Right atrium auricular region (tissue), 2 donors: ENCODE results near the gene PCDHA3. TPM values are rescaled to one million over a fixed set of nuclear protein-coding genes. Genes with fewer than 3 reads are reported as not detected.
A peak's percentile ranks its signal among the peaks of the same experiment; 100 is the strongest.
"Not testable (repeated sequence)": the region's sequence is repeated elsewhere in the genome, so short reads cannot be mapped to it uniquely, and the experiment has no call there.

Experiments used
- DNase-seq: peaks from one replicate; pipeline ENCODE4 v3.0.0-alpha.2; 2019; ENCODE audit warnings: low spot score
- H3K27ac ChIP-seq, 2 donors: fragments of 200-600 bp; sonication (generic); 1 replicate in 1 of 2; 2 replicates in 1 of 2; pipeline ENCODE4 v1.5.1; 2016 to 2019
- H3K27me3 ChIP-seq, 2 donors: fragments of 200-600 bp; sonication (generic); one replicate each; pipeline versions ENCODE4 v1.5.1 to v1.6.0; 2017 to 2019
- H3K36me3 ChIP-seq: fragments of 200-600 bp; sonication (generic); one replicate; pipeline ENCODE4 v1.5.1; 2016
- H3K4me1 ChIP-seq, 2 donors: fragments of 200-600 bp; sonication (generic); one replicate each; pipeline versions ENCODE4 v1.5.1 to v1.6.0; 2017 to 2019
- H3K4me3 ChIP-seq, 2 donors: fragments of 200-600 bp; sonication (generic); 1 replicate in 1 of 2; 2 replicates in 1 of 2; pipeline ENCODE4 v1.5.1; 2017 to 2019; ENCODE audit warnings: mild to moderate bottlenecking in 1 of 2, moderate library complexity in 1 of 2
- H3K9me3 ChIP-seq, 2 donors: fragments of 200-600 bp; sonication (generic); one replicate each; pipeline ENCODE4 v1.5.1; 2019
- CTCF ChIP-seq, 2 donors: fragments of 200-600 bp; sonication (generic); IDR thresholded peaks; one replicate each; pipeline ENCODE4 v1.5.1; 2019; ENCODE audit warnings: antibody characterized with exemption in 2 of 2
- total RNA-seq, 2 donors: library from RNA; depleted of rRNA; stranded (reverse); fragments of >200 nt; gene quantifications; one replicate each; pipeline ENCODE4 v1.1.0, GENCODE V29; 2016

Gene PCDHA3
- total RNA-seq, 2 donors from 2014 or later, result 0.43 to 0.48 TPM

- no peak for DNase-seq
- TF ChIP-seq CTCF (IDR thresholded peaks at IDR 0.05), result no peak
- peaks cover 6 to 90% of the 10 kb centered on the region in 2 donors for H3K9me3 ChIP-seq
- H3K4me3 ChIP-seq, result no peak within 1 kb of the TSS
- H3K36me3 ChIP-seq, result no peaks in the 10 kb centered on the region
- H3K27ac ChIP-seq, result no peak within 1 kb of the TSS
- H3K4me1 ChIP-seq, result no peaks in the 10 kb centered on the region
- H3K27me3 ChIP-seq, result no peaks in the 10 kb centered on the region
These were observed 14.8 kb upstream of the PCDHA3 start, which contains the start of gene PCDHA1 for GRCh38 chr5:140785905-140786686. Gene PCDHA1, plus strand, starts transcription at chr5:140786140.

GRCh38 chr5:140787422-140787821 is 13.4 kb upstream of the PCDHA3 start:
- H3K27me3 ChIP-seq, H3K4me1 ChIP-seq, H3K4me3 ChIP-seq, H3K36me3 ChIP-seq, H3K27ac ChIP-seq, DNase-seq: not testable (repeated sequence)
- peaks cover 6 to 90% of the 10 kb centered on the region in 2 donors for H3K9me3 ChIP-seq

GRCh38 chr5:140787849-140788504 is 12.9 kb upstream of the PCDHA3 start:
- not testable (repeated sequence) for H3K4me1 ChIP-seq, H3K4me3 ChIP-seq, H3K27me3 ChIP-seq, DNase-seq, H3K36me3 ChIP-seq, H3K27ac ChIP-seq
- peaks cover 6 to 89% of the 10 kb centered on the region in 2 donors for H3K9me3 ChIP-seq

GRCh38 chr5:140791089-140791488 is 9.8 kb upstream of the PCDHA3 start:
- no peak for TF ChIP-seq CTCF (IDR thresholded peaks at IDR 0.05)
- DNase-seq, result no peak
- Histone ChIP-seq H3K27ac (no peak overlapping the region), H3K36me3 (no peaks in the 10 kb centered on the region), H3K9me3 (peaks cover 6 to 92% of the 10 kb centered on the region in 2 donors), H3K27me3 (no peaks in the 10 kb centered on the region), H3K4me1 (no peaks in the 10 kb centered on the region), H3K4me3 (no peak overlapping the region)

- DNase-seq, result no peak
- Histone ChIP-seq H3K27ac (no peak within 1 kb of the TSS), H3K27me3 (no peaks in the 10 kb centered on the region), H3K4me1 (no peaks in the 10 kb centered on the region), H3K36me3 (no peaks in the 10 kb centered on the region), H3K9me3 (peaks cover 0 to 85% of the 10 kb centered on the region in 2 donors), H3K4me3 (peak within 1 kb of the TSS in 1 of 2 donors; percentile 35)
- TF ChIP-seq CTCF (IDR thresholded peaks at IDR 0.05), result peak in 1 of 2 donors; percentile 42
These were observed 6.1 kb upstream of the PCDHA3 start, which contains the start of gene PCDHA2 for GRCh38 chr5:140794595-140795258. Gene PCDHA2, plus strand, starts transcription at chr5:140794852.

- H3K4me1 ChIP-seq, result no peaks in the 10 kb centered on the region
- peak overlapping the region in 1 of 2 donors; percentile 35 for H3K4me3 ChIP-seq
- no peaks in the 10 kb centered on the region for H3K36me3 ChIP-seq
- no peaks in the 10 kb centered on the region for H3K27me3 ChIP-seq
- DNase-seq, result no peak
- H3K9me3 ChIP-seq, result peaks cover 0 to 80% of the 10 kb centered on the region in 2 donors
- H3K27ac ChIP-seq, result no peak overlapping the region
- TF ChIP-seq CTCF (IDR thresholded peaks at IDR 0.05), result peak in 1 of 2 donors; percentile 21
These were observed 5.6 kb upstream of the PCDHA3 start for GRCh38 chr5:140795259-140795641.

GRCh38 chr5:140796072-140796717 is 4.7 kb upstream of the PCDHA3 start:
- not testable (repeated sequence) for H3K4me1 ChIP-seq, H3K27me3 ChIP-seq, H3K27ac ChIP-seq, H3K36me3 ChIP-seq, H3K4me3 ChIP-seq, DNase-seq
- peaks cover 0 to 78% of the 10 kb centered on the region in 2 donors for H3K9me3 ChIP-seq
